ENCODE measurements around the gene KCND1.
A peak's percentile ranks its signal among the peaks of the same experiment; 100 is the strongest.

The KCND1 gene

DNA sequence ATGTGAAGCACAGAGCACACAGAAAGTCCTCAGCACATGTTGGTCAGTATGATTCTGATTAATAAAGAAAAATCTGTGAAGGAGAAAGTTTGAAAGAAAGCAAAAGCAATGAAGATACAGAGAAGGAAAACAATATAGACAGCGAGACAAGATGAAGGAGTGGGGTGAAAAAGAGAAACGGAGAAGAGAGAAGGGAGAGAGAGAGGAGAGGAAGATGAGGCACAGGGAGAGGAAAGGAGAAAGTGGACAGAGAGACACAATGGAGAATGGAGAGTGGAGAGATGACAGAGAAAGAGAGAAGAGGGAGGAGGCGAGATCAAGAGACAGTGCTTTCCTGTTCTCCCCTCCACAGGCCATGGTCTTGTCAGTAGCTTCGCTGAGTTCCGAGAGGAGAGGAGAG, 3.9 kb upstream of the KCND1 start:
- DNase-seq (ENCODE audit: extremely low spot score, insufficient read length, low read depth): no peak

DNA sequence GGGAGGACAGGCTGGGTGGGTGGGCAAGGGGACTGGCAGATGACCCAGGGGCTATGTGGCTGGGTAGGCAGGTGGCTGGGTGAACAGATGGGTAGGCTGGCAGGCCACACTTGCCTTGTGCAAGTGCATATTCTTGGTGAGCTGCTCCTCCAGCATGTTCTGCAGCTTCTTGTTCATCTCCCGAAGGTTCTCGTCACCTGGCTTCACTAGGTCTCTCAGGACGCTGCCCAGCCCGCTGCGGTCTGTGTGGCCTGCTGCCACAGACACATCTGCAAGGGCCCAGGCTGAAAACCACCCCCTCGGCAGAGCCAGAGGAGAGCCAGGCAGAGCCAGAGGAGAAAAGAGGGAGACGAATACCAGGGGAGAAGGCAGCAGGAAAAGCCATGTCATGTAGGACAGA, 3.4 kb upstream of the KCND1 start:
- FAIRE-seq (no peak), DNase-seq (ENCODE audit: extremely low spot score, insufficient read length, low read depth) (no peak)

More for the DNA sequence above, 3.9 kb upstream of the KCND1 start:
- no peak for FAIRE-seq

DNA sequence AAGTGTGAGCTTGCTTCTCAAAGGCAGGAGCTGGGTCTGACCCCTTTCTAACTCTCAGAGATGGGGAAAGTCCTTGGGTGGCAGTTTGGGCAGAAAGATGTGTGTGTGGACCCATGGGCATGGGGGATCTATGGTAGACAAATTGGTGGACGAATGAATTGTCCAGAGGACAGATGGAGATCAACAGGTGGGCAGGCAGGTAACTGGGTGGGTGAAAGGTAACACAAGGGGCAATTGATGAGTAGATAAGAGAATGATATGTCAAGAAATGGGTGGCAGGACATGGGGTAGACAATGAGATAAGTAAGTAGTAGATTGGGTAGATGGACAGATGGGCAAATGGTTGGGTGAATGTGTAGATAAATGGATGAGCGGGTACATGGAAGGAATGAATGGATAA, 2.9 kb upstream of the KCND1 start:
- FAIRE-seq: no peak
- DNase-seq (ENCODE audit: extremely low spot score, insufficient read length, low read depth): no peak

DNA sequence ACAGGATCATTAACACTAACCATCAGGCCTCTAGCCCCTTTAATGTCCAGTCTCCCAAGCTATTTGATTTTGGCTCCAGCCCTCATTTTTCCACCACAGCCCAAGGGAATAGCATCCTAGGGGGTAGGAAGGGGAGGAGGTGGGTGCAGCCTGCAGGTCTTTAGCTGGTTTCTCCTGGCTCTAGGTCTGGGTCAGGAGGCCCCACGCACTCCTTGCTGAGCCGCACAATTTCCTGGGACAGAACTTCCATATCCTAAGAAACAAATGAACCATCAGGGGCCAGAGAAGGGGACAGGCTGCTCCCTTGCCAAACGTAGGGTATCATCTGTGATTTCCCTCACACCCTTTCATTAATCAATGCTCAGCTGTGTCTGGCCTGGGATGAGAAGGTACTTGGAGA, 2.4 kb upstream of the KCND1 start:
- no peak for FAIRE-seq

DNA sequence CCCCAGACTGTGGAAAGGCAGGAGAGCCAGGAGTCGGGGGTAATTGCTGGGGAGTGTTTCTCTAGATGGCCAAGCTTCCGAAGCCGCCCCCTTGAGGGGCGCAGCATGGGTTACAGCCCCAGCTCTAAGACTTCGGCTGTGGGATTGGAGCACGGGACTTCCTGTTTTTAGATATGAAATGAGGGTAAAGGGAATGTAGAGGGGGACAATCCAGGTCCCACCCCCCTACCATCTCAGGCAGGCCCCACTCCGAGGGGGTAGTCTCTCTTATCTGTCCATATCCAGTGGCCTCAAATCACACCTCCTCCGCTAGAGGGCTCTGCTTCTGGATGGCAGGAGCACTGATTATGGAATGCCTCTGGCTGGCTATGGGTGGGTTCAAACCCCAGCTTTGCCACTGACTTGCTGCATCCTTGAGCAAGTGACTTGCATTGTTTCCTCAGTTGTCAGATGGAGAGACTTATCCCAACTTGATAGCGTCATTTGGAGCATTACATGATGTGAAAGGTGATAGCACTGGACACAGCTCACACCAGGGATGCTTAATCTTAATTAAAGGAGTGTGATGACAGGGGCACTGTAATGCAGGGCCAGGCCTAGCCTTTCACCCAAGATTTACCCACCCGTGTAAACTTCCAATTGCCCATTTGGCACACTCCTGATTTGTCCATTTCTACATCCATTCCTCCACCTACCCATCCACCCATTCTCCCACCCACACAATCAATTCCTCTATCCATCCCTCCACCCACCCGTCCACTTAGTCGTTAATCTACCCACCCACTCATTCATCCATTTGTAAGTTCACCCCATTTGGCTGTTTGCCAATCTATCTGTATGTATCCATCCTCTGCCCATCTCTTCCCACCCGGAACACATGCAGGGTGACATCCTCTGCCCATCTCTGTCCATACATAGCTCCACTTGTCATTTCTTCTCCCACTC, 848 bp upstream of the KCND1 start:
- peak; percentile 82 for FAIRE-seq
- no peak for DNase-seq (ENCODE audit: extremely low spot score, insufficient read length, low read depth)

More for the DNA sequence above, 2.4 kb upstream of the KCND1 start:
- DNase-seq (ENCODE audit: extremely low spot score, insufficient read length, low read depth): no peak

DNA sequence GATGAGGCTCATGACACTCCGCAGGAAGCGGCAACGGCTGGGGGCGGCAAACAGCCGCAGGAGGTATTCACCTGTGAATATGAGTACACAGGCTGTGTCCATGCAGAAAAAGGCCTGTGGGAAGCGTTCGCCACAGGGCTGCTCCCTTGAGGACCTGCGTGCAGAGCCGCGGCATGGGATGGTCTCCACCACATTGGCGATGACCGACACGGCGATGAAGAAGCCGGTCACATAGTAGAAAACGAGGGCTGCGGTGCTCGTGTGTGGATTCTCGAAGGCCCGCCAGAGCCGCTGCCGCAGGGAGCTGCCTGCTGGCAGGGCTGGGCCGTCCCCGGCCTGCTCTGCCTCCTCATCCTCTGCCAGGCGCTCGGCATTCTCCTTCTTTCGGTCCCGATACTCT, 2.2 kb downstream of the KCND1 start:
- no peak for FAIRE-seq
- DNase-seq (ENCODE audit: extremely low spot score, insufficient read length, low read depth): no peak

DNA sequence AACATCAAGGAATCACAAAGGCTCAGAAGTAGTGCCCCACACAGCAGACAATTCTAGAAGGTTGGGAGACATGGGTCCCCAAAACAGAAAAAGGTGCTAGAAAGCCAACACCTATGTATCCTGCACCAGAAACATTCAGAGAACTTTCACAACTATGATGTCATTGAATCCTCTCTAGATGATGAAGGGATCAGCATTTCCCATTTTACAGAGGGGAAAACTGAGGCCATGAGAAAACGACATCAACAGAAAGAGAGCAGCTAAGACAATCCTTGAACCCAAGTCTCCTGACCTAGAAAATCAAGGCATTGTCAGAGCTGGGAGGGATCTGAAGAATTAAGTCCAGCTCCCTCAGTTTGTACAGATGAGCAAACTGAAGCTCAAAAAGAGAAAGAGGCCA, 3.3 kb downstream of the KCND1 start:
- DNase-seq (ENCODE audit: extremely low spot score, insufficient read length, low read depth) (no peak), FAIRE-seq (no peak)

DNA sequence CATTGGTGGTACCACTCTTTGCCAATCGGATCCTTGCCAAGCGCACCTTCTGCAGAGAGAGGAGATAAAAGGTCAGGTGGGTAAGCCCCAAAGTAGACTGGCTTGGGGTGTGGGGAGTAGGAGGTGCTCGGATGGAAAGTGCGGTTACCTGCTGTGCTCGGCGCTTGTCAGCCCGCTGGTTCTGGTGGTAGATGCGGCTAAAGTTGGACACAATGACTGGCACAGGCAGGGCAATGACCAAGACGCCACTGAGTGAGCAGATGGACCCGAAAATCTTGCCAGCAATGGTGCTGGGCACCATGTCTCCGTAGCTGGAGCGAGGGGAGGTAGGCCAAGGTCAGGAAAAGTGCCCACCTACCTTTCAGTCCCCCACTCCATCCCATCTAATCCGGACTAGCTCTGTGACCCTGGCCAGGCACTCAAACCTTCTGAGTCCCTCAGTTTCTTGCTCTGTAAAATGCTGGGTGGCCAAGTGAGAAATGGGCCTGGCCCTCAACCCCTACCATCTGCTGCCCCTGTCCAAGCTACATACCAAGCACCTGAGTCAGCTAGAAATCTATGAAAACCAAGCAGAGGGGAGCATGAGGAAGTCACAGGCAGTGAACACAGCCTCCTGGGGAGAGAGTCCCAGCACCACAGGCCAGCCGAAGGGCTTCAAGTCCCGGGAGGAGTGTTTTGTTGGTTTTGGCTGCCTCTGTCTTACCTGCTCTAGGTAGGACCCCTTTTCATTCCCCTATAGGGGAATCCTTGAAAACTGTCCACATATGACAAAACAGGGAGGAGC, 4.7 kb downstream of the KCND1 start:
- FAIRE-seq: no peak

DNA sequence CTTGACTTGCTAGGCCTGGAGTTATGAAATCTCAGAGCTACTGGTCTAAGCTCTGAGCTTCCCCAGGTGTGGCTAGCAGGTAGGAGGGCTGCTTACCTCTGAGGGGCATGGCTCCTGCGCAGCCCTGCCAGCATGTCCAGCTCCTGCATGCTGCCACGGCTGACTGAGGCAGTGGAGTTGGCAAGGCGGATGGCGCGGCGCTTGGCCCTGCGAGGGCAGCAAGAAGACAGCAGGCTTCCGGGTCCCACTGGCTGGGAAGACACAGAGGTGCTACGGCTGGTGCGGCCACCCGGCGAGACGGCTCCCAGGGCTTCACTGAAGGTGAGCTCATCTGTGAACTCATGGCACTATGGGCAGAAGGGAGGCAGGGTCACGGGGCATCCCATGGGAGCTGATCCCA, 5.7 kb downstream of the KCND1 start:
- no peak for FAIRE-seq
- DNase-seq (ENCODE audit: extremely low spot score, insufficient read length, low read depth): no peak

More for the DNA sequence above, 4.7 kb downstream of the KCND1 start:
- DNase-seq (ENCODE audit: extremely low spot score, insufficient read length, low read depth): no peak

DNA sequence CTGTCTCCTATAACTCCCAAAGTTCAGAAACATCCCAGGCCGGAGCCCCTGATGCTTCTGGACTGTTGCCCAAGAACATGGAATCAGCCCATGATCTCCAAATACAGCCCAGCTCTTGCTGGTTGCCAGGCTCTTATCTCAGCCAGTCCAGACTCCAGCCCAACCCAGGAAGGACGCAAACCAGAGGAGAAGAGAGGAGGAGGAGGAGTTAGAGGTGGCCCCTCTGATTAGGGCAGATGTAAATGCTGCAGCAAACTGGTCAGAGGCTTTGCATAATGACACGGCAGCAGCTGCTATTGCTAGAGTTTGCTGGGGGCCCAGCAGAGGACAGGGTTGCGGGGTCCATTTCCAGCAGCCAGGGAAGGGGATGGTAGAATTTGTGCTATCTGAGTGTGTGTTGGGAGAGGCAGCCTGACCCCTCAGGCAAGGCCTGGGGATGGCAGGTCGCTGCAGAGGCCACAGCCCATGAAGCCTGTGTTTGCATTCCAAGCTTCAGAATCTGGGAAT, 10.0 kb downstream of the KCND1 start:
- FAIRE-seq: no peak
- DNase-seq (ENCODE audit: extremely low spot score, insufficient read length, low read depth): no peak

DNA sequence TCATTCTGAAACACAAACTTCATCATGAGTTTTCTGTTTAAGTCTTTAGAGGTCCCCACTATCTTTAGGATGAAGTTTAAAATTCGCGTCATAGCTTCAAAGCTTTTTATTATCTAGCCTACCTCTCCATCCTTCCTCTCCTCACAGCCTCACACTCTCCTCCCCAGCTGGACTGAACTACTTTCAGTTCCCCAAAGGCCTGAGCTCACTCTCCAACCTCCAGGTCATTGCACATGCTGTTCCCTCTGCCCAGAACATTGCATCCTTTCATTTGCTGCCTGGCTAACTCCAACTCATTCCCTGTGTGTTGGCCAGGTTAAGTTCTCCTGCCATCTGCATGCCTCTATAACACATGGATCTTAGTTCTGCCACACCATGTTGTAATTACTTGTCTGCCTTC, 11.4 kb downstream of the KCND1 start:
- FAIRE-seq: peak; percentile 61
- DNase-seq (ENCODE audit: extremely low spot score, insufficient read length, low read depth): no peak

DNA sequence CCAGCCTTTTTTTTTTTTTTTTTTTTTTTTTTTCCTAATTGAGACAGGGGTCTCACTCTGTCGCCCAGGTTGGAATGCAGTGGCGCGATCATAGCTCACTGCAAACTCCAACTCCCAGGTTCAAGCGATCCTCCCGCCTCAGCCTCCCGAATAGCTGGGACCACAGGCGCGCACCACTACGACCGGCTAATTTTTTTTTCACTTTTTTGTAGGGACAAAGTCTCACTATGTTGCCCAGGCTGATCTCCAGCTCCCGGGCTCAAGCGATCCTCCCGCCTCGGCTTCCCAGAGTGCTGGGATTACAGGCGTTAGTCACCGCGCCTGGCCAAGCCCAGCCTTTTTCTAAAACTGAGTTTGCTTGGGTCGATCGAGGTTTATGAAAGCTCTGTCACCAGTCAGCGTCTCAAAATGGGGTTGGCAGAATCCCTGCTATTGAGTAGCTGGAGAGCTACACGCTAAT, 13.0 kb downstream of the KCND1 start:
- FAIRE-seq (no peak), DNase-seq (ENCODE audit: extremely low spot score, insufficient read length, low read depth) (no peak)

DNA sequence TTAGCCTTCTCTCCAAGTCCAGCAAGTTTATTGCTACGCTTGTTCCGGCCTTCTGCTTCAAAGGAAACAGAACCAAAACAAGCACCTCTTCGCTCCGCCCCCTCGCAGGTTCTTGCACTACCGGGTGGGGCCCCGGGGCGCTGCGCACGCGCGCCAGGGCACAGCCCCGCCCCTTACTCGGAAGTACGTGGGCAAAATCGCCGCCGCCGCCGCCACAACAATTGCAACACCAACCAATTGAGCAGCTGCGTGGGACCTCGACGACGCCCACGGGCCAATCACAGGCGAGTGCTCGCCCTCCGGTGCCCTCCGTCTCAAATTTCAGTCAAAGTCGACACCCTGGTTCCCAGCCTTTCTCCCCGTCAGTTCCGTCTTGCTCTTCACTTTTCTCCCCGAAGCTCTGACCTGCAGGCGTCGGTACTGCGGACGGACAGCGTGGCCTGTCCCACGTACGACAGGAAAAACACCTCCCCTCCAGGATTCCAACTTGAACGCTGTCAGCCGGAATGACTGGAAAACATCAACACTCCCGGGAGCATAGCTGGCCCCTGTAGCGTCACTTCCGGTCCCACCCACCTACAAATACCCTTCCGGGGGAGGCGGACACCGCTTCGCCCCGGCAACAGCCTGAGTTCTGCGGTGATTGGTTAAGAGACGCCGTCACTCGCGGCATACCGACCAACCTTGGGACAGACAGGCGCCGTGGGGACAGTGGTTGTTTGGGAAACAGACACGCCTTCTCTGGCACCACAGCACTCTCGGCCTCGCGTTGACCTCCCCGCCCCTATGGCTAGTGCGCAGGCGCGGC, 13.6 kb downstream of the KCND1 start:
- peak; percentile 100 for FAIRE-seq

DNA sequence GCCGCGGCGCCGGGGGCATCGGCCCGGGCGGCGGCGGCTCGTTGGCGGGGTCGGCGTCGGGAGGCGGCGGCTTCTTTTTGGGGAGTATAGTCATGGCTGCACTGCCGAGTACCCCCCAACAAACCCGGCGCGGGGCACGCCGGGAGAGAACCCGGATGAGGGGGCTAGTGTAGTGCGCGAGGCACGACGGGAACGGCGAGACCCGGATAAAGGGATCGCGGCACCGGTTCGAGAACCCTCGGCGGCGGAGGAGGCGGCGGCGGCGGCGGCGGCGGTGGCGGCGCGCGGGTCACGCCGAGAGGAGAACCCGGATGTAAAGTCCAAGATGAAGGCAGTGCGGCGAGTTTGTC, 14.2 kb downstream of the KCND1 start, which contains the start of gene OTUD5:
TSS of gene OTUD5 (minus strand) at position 131 of the 350 bp plus-strand sequence. CDS start at position 94, 37 bp downstream.
- no peak for FAIRE-seq
- DNase-seq (ENCODE audit: extremely low spot score, insufficient read length, low read depth): no peak

More for the DNA sequence above, 13.6 kb downstream of the KCND1 start:
- peak; percentile 77 for DNase-seq (ENCODE audit: extremely low spot score, insufficient read length, low read depth)

DNA sequence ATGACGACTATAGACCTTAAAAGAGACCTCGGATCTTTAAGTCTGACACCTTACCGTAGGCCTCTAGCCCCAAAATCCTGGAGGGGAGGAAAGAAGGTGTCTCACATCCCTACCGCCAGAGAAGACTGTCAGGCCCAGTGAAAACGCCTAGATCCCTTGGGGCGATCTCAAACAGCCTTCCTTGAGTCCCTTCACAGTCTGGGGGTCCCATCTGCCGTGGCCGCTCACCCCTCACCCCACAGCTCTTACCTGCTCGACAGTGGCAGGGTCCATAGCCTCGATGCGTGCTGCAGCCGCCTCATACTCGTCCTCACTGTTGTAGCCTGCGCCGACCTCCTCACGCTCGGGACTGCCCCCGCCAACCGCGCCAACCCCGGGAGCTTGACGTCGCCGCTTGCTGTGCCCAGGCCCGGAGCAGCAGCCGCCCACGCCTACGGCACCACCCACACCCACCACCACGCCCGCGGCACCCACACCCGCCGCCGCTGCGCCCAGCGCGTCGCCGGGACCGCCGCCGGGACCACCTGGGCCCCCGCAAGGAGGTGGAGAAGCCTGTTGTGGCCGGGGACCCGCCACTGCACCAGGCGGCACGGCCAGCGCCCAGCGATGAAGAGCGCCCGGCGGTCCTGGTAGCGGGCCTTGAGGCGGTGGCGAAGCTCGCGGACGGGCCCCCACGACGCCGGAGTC, 14.8 kb downstream of the KCND1 start:
- DNase-seq (ENCODE audit: extremely low spot score, insufficient read length, low read depth): no peak
- FAIRE-seq: no peak

DNA sequence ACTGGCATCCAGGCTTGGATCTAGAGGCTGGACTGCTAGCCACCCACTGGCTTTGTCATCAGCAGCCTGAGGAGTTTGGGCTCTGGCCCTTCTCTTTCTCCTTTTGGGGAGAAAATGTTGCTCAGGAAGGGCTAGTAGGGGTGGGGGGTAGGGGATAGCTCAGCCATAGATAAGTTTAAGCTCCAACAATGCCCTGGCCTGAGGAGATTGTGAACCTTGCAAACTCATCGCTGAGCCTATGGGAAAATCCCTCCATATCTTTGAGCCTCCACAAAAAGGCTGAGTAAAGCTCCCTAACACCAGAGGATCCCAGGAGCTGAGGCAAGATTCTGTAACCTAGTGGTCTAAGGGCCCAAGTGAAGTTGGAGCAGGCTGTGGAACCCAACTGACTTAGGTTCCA, 23.1 kb downstream of the KCND1 start:
- FAIRE-seq (no peak), DNase-seq (ENCODE audit: extremely low spot score, insufficient read length, low read depth) (no peak)

DNA sequence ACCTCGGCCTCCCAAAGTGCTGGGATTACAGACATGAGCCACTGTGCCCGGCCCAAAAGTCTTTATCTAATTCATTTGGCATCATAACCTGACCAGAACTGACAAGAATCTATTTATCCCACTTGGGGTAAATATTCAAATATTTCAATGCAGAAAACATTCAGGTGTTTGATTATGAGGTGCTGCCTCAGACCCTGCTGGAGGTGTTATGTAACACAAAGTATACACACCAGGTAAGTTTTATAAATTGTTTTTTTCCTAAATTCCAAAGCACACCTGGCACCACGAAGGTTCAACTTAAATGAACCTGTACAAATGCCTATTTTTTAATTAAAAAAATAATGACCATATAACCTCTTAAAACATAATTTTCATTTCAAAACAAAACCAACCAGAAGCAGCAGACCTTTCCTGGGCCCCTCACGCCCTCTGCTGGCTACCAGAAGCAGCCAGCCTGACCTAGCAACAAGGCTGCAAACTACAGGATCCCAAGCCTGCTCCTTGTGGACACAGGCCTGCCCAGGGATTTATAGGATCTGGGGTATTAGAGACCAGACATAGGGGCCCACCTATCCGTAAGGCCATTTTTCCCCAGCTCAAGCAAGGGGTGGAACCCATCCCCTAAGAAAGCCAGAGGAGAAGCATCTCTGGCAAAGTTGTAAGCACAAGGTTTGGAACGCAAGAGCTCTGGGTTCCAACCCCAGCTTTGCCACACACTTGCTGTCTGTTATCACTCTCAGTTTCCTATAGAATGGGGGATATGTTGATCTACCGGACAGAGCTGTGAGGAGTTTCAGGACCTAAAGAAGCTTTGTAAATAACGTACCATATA, 25.9 kb downstream of the KCND1 start:
- FAIRE-seq: peak; percentile 80
- no peak for DNase-seq (ENCODE audit: extremely low spot score, insufficient read length, low read depth)

DNA sequence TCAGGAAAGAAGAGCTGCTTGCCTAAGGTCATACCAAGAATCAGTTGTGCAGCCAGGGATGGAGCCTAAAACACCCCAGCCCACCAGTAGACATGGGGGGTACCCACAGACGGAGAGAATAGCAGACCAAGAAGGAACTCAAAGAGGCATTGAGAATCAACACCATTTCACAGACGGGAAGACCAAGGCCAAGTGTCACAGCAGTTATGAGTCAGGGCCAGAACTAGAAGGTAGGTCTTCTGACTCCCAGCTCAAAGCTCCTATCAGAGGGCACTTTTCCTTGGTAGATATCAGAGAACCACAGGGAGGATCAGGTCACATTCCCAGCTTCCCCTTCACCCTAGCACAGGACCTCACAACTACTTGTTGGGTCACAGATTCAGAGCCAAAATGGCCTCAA, 28.7 kb downstream of the KCND1 start:
- FAIRE-seq: no peak
- no peak for DNase-seq (ENCODE audit: extremely low spot score, insufficient read length, low read depth)

Measured in GM18507 (cell line).